Measurements from ENCODE around the gene SEC16A. TPM values are rescaled to one million over a fixed set of nuclear protein-coding genes. Genes with fewer than 3 reads are reported as not detected.

The SEC16A gene
- total RNA-seq, 2 experiments from 2014 or later = 23.7 to 60.1 TPM

- no TSS peak for BruUV-seq (replicated peaks)
- CTCF ChIA-PET (ENCODE audit: unreplicated experiment) = no interaction called here
- TF ChIP-seq EZH2phosphoT487 (IDR thresholded peaks at IDR 0.05; ENCODE audit: borderline replicate concordance, low read depth, low read length) (no peak), CTCF (conservative IDR thresholded peaks at IDR 0.05; ENCODE audit: low read length) (no peak)
- no peak overlapping the region for H3K4me3 ChIP-seq (ENCODE audit: low read depth, low read length, poor library complexity, severe bottlenecking)
- POLR2A ChIA-PET = no interaction called here
- peaks cover 9% of the 10 kb centered on the region for H3K4me1 ChIP-seq (ENCODE audit: insufficient read depth, low read length, poor library complexity, severe bottlenecking)
- no peaks in the 10 kb centered on the region for H4K20me1 ChIP-seq (ENCODE audit: insufficient read depth, low read length)
- DNase-seq (ENCODE audit: low spot score) = no peak
- H3K9me2 ChIP-seq (ENCODE audit: insufficient read depth, low read length) = no peaks in the 10 kb centered on the region
- peaks cover 15% of the 10 kb centered on the region for H3K79me2 ChIP-seq (ENCODE audit: insufficient read depth, low read depth, low read length)
- no peak overlapping the region for H2AFZ ChIP-seq (ENCODE audit: low read length)
- no peak overlapping the region for H3K27ac ChIP-seq (ENCODE audit: low read depth, low read length, poor library complexity, severe bottlenecking)
- peaks cover 93% of the 10 kb centered on the region for H3K36me3 ChIP-seq (ENCODE audit: insufficient read depth, low read length)
- H3K4me2 ChIP-seq (ENCODE audit: low read length) = no peak overlapping the region
- intact Hi-C loops (cut with micrococcal nuclease; ENCODE audit: unreplicated experiment) = no loop called here
- H3K9me3 ChIP-seq (ENCODE audit: low read length) = no peaks in the 10 kb centered on the region
Observed at GRCh38 chr9:136416427-136416826, 66.4 kb downstream of the SEC16A start.

- no peak overlapping the region for H3K27ac ChIP-seq (ENCODE audit: low read depth, low read length, poor library complexity, severe bottlenecking)
- POLR2A ChIA-PET = interaction anchor here (0.5 to 0.7 kb wide), 2 partner anchors 404 to 1536 kb away, joined by 3 read pairs; no protein-coding TSS in a partner anchor
- H3K36me3 ChIP-seq (ENCODE audit: insufficient read depth, low read length) = peaks cover 69% of the 10 kb centered on the region
- H2AFZ ChIP-seq (ENCODE audit: low read length) = no peak overlapping the region
- TF ChIP-seq EZH2phosphoT487 (IDR thresholded peaks at IDR 0.05; ENCODE audit: borderline replicate concordance, low read depth, low read length) (no peak), CTCF (conservative IDR thresholded peaks at IDR 0.05; ENCODE audit: low read length) (no peak)
- H4K20me1 ChIP-seq (ENCODE audit: insufficient read depth, low read length) = no peaks in the 10 kb centered on the region
- no TSS peak for BruUV-seq (replicated peaks)
- H3K4me3 ChIP-seq (ENCODE audit: low read depth, low read length, poor library complexity, severe bottlenecking) = no peak overlapping the region
- intact Hi-C loops (cut with micrococcal nuclease; ENCODE audit: unreplicated experiment) = no loop called here
- no peaks in the 10 kb centered on the region for H3K9me3 ChIP-seq (ENCODE audit: low read length)
- CTCF ChIA-PET (ENCODE audit: unreplicated experiment) = no interaction called here
- no peak for DNase-seq (ENCODE audit: low spot score)
- peaks cover 44% of the 10 kb centered on the region for H3K79me2 ChIP-seq (ENCODE audit: insufficient read depth, low read depth, low read length)
- no peaks in the 10 kb centered on the region for H3K9me2 ChIP-seq (ENCODE audit: insufficient read depth, low read length)
- peaks cover 26% of the 10 kb centered on the region for H3K4me1 ChIP-seq (ENCODE audit: insufficient read depth, low read length, poor library complexity, severe bottlenecking)
- H3K4me2 ChIP-seq (ENCODE audit: low read length) = no peak overlapping the region
Observed at GRCh38 chr9:136412962-136413361, 69.9 kb downstream of the SEC16A start.

GRCh38 chr9:136411378-136411777 is 71.5 kb downstream of the SEC16A start:
- POLR2A ChIA-PET = interaction anchor here (0.6 to 0.9 kb wide), 2 partner anchors 10 to 16 kb away, joined by 3 read pairs; no protein-coding TSS in a partner anchor
- Histone ChIP-seq H3K4me1 (ENCODE audit: insufficient read depth, low read length, poor library complexity, severe bottlenecking) (peaks cover 26% of the 10 kb centered on the region), H3K9me3 (ENCODE audit: low read length) (no peaks in the 10 kb centered on the region), H4K20me1 (ENCODE audit: insufficient read depth, low read length) (no peaks in the 10 kb centered on the region), H3K27ac (ENCODE audit: low read depth, low read length, poor library complexity, severe bottlenecking) (no peak overlapping the region), H3K9me2 (ENCODE audit: insufficient read depth, low read length) (no peaks in the 10 kb centered on the region), H2AFZ (ENCODE audit: low read length) (no peak overlapping the region), H3K36me3 (ENCODE audit: insufficient read depth, low read length) (peaks cover 69% of the 10 kb centered on the region), H3K79me2 (ENCODE audit: insufficient read depth, low read depth, low read length) (peaks cover 49% of the 10 kb centered on the region), H3K4me2 (ENCODE audit: low read length) (peak overlapping the region; percentile 83), H3K4me3 (ENCODE audit: low read depth, low read length, poor library complexity, severe bottlenecking) (peak overlapping the region; percentile 92)
- TF ChIP-seq EZH2phosphoT487 (IDR thresholded peaks at IDR 0.05; ENCODE audit: borderline replicate concordance, low read depth, low read length) (no peak), CTCF (conservative IDR thresholded peaks at IDR 0.05; ENCODE audit: low read length) (no peak)
- no peak for DNase-seq (ENCODE audit: low spot score)
- CTCF ChIA-PET (ENCODE audit: unreplicated experiment) = no interaction called here
- intact Hi-C loops (cut with micrococcal nuclease; ENCODE audit: unreplicated experiment) = loop anchor here (2.0 kb wide), 1 partner anchor 71 kb away; the partner anchor contains the start of gene SEC16A
- TSS peak; percentile 76 for BruUV-seq (replicated peaks)

Measured in OCI-LY7 (cell line).